PFSK-1 (cell line): ENCODE results near the gene RAB3C.

ENCODE experiments used
- FOXP2 ChIP-seq: optimal IDR thresholded peaks from 2 replicates; pipeline ENCODE3; 2011; ENCODE audit warnings: borderline replicate concordance, control low read depth, inconsistent platforms; ENCODE audit not compliant: insufficient read depth; ENCODE audit errors: extremely low read length, extremely low read depth
- POLR2AphosphoS5 ChIP-seq: IDR thresholded peaks from 2 replicates; pipeline ENCODE4 v1.6.1; 2012; ENCODE audit warnings: low read depth, mild to moderate bottlenecking, control low read depth, low read length, moderate library complexity
- REST ChIP-seq, 2 experiments: IDR thresholded peaks; 2 replicates each; pipeline versions ENCODE4 v1.6.1 to v1.8.0; 2011 to 2012; ENCODE audit warnings: low read depth in 2 of 2, low read length in 2 of 2, control low read depth in 1 of 2, inconsistent platforms in 1 of 2, mild to moderate bottlenecking in 1 of 2, moderate library complexity in 1 of 2; ENCODE audit not compliant: insufficient read depth in 1 of 2
- SIN3A ChIP-seq: IDR thresholded peaks from 2 replicates; pipeline ENCODE4 v1.6.1; 2012; ENCODE audit warnings: mild to moderate bottlenecking, low read length, moderate library complexity, borderline replicate concordance; ENCODE audit not compliant: insufficient read depth
- TAF1 ChIP-seq: IDR thresholded peaks from 2 replicates; pipeline ENCODE4 v1.6.1; 2012; ENCODE audit warnings: low read length, control low read depth, borderline replicate concordance; ENCODE audit not compliant: insufficient read depth

- TF ChIP-seq POLR2AphosphoS5: no peak
- no peak for TF ChIP-seq SIN3A
- TF ChIP-seq TAF1: no peak
- TF ChIP-seq REST (IDR thresholded peaks at IDR 0.05; ENCODE audit: insufficient read depth in 1 of 2, low read depth in 2 of 2, low read length in 2 of 2): no peak
- no peak for TF ChIP-seq FOXP2
Observed at GRCh38 chr5:58724992-58725391, 142.1 kb downstream of the RAB3C start.
